Ishikawa (cell line): Measurements from ENCODE around the gene MTERF4.

Experiments
- CEBPB ChIP-seq: IDR thresholded peaks from 2 replicates; pipeline ENCODE4 v1.6.1; 2012
- CREB1 ChIP-seq: IDR thresholded peaks from 2 replicates; pipeline ENCODE4 v1.6.1; 2012; ENCODE audit warnings: low read depth
- EGR1 ChIP-seq: IDR thresholded peaks from 2 replicates; pipeline ENCODE4 v1.6.1; 2012
- EP300 ChIP-seq: IDR thresholded peaks from 2 replicates; pipeline ENCODE4 v1.6.1; 2012; ENCODE audit warnings: borderline replicate concordance
- FOXM1 ChIP-seq: IDR thresholded peaks from 2 replicates; pipeline ENCODE4 v1.6.1; 2012; ENCODE audit warnings: low read depth, borderline replicate concordance
- MAX ChIP-seq: IDR thresholded peaks from 2 replicates; pipeline ENCODE4 v1.6.1; 2012
- NFIC ChIP-seq: IDR thresholded peaks from 2 replicates; pipeline ENCODE4 v1.6.1; 2012
- RAD21 ChIP-seq: IDR thresholded peaks from 2 replicates; pipeline ENCODE4 v1.6.1; 2012; ENCODE audit warnings: low read depth
- REST ChIP-seq: IDR thresholded peaks from 2 replicates; pipeline ENCODE4 v1.6.1; 2012; ENCODE audit warnings: low read depth, mild to moderate bottlenecking
- TAF1 ChIP-seq: IDR thresholded peaks from 2 replicates; pipeline ENCODE4 v1.6.1; 2012; ENCODE audit warnings: low read depth, mild to moderate bottlenecking
- TCF12 ChIP-seq: IDR thresholded peaks from 2 replicates; pipeline ENCODE4 v1.6.1; 2012; ENCODE audit warnings: low read depth
- TEAD4 ChIP-seq: IDR thresholded peaks from 2 replicates; pipeline ENCODE4 v1.6.1; 2012
- USF1 ChIP-seq: IDR thresholded peaks from 2 replicates; pipeline ENCODE4 v1.6.1; 2012
- YY1 ChIP-seq: IDR thresholded peaks from 2 replicates; pipeline ENCODE4 v1.6.1; 2012; ENCODE audit warnings: low read depth
- ZBTB7A ChIP-seq: IDR thresholded peaks from 2 replicates; pipeline ENCODE4 v1.6.1; 2012; ENCODE audit warnings: low read depth

MTERF4 gene

GRCh38 chr2:241108271-241109209 is 6.5 kb upstream of the MTERF4 start:
- no peak for TF ChIP-seq FOXM1

- no peak for TF ChIP-seq CREB1
- no peak for TF ChIP-seq FOXM1
- no peak for TF ChIP-seq EP300
- no peak for TF ChIP-seq ZBTB7A
- TF ChIP-seq REST, result no peak
- TF ChIP-seq NFIC, result no peak
- no peak for TF ChIP-seq CEBPB
Measured at GRCh38 chr2:241107031-241107783, 5.1 kb upstream of the MTERF4 start.

- TF ChIP-seq NFIC (no peak), CEBPB (no peak)
Measured at GRCh38 chr2:241105641-241106040, 3.6 kb upstream of the MTERF4 start.

- TF ChIP-seq RAD21 (no peak), YY1 (no peak), TCF12 (no peak), EP300 (no peak), CREB1 (no peak), TEAD4 (no peak), EGR1 (no peak), ZBTB7A (no peak), USF1 (no peak), FOXM1 (no peak), REST (no peak), CEBPB (no peak), TAF1 (no peak), NFIC (no peak), MAX (no peak)
Measured at GRCh38 chr2:241103176-241103595, 1.1 kb upstream of the MTERF4 start.

GRCh38 chr2:241099246-241099645 is 2.8 kb downstream of the MTERF4 start:
- no peak for TF ChIP-seq TEAD4
- no peak for TF ChIP-seq ZBTB7A
- no peak for TF ChIP-seq USF1
- no peak for TF ChIP-seq NFIC
- no peak for TF ChIP-seq REST
- no peak for TF ChIP-seq FOXM1
- no peak for TF ChIP-seq MAX
- TF ChIP-seq CREB1, result no peak
- TF ChIP-seq CEBPB, result no peak
- TF ChIP-seq RAD21, result no peak
- no peak for TF ChIP-seq TAF1
- TF ChIP-seq TCF12, result no peak
- no peak for TF ChIP-seq EGR1
